ENCODE measurements around the gene CUEDC1. TPM values are rescaled to one million over a fixed set of nuclear protein-coding genes. Genes with fewer than 3 reads are reported as not detected.
"Not testable (repeated sequence)": the region's sequence is repeated elsewhere in the genome, so short reads cannot be mapped to it uniquely, and the experiment has no call there.

Gene CUEDC1
- total RNA-seq, 1 donor from 2014 or later: 10.9 TPM

DNA sequence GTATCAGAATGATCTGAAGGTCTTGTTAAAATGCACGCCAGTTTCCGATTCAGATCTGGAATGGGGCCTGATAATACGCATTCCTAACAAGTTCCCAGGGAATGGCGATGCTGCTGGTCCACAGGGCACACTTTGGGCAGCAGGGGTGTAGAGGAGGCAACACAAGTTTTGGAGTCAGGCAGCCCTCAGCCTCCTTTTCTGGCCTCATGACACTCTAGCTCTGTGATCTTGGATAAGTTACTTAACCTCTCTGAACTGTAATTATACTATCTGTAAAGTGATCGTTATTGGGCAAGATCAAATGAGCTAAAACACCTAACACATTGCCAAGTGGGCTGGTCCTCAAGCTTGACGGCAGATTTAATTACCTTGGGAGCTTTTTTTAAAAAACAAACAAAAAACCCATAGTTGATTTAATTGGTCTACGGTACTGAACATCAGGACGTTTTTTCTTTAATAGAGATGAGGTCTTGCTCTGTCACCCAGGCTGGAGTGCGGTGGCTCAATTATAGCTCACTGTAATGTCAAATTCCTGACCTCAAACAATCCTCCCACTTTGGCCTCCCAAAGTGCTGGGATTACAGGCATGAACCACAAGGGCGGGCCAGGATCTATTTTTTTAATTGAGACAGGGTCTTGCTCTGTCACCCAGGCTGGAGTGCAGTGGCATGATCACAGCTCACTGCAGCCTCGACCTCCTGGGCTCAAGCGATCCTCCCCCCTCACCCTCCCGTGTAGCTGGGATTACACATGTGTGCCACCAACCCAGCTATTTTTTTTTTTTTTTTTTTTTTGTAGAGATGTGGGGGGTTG, 95.4 kb downstream of the CUEDC1 start:
- DNase-seq: no peak

GRCh38 chr17:57858838-57859237, 96.4 kb downstream of the CUEDC1 start:
- no peak for DNase-seq

- no peak for DNase-seq
These were observed 98.2 kb downstream of the CUEDC1 start for GRCh38 chr17:57856792-57857620.

GRCh38 chr17:57855391-57856035, 99.7 kb downstream of the CUEDC1 start:
- DNase-seq: no peak

- no peak for DNase-seq
These were observed 101.5 kb downstream of the CUEDC1 start for GRCh38 chr17:57853695-57854094.

DNA sequence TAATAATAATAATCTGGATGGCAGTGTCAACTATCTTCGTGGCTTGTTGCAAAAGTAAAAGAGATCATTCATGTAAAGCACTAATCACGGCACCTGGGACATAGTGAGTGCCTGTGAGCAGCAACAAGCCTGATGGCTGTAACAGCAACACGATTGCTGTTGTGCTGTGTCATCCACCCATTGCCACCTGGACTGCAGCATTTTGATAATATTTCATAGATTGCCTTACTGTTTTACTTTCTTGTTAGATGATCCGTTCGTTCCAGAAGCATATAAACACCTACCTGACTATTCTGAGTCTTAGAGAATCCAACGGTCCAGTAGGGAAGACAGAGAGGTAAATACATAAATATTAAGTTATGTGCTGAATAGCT, 102.3 kb downstream of the CUEDC1 start:
- DNase-seq: no peak

GRCh38 chr17:57852092-57852954, 102.9 kb downstream of the CUEDC1 start:
- no peak for DNase-seq

DNA sequence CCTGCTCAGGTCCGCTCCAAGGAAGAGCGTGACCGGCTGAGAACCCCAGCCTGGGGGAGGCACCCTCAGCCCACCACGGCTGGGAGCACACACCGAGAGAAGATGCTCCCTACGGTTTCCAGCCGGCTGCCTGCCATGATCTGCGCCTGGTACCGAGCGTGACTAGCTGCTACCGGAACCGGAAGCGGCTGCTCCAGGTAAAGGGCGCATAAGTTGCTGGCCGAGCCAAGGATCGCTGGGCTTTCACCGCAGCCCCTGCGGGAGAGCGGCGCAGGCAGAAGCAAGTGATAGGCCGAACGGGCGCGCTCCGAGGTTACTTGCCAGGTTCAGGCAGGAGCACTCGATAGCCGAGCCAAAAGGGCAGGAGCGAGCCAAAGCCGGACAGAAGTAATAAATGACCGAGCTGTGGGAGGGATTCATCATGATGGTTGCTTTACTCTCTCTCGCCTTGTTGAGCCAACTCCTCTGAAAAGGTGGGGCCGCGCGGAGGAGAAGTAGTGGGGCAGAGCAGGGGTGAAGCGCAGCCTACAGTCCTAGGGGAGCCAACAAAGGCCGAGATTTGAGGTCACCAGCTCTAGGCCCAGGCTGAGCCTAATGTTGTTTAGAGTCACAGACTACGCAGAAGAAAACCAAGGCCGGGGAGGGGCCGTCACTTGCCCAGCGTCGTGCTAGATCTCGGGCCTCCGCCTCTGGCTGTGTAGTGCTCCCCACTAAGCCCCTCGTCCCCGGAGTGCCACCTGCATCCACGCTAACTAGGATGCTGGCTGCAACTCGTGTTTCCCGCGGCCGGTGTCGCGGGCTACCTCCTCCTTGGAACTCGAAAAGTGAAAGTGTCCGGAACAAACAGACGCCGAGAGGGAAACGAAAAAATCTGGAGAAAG, 105.1 kb downstream of the CUEDC1 start, which contains the start of gene MRPS23:
TSS of gene MRPS23 (minus strand) at position 171 of the 881 bp plus-strand sequence. CDS start at position 137, 34 bp downstream.
- DNase-seq: peak; percentile 99

DNA sequence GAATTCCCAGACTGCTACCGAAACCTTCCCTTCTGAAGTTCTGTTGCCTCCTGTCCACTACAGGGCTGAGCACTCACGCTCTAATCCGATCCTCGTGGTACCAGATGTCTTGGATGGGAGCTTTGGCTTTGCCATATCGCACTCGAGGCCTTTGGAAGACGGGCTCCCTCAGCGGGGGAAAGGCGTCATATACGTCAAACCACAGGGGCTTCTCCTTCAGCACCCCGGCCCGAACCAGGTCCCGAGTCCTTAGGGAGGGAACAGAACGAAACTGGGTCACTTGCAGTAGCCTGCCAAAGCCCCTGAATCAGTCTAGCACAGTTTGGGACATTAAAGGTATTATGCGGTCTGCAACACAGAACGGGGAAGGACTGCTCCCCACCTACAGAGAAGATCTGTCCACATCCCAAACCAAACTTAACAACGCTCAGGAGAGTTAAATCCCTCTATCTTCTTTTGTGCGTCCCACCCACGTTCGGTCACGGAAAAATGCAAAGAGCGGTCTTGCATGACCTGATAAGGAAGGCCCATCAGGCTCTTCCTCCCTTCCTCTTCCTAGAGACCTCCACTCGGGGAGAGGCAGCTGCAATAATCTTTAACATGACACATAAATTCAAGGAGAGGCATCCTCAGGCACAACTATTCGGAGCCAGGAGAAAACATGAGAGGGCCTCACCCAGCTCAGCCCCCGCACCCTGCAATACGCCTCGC, 105.9 kb downstream of the CUEDC1 start:
- DNase-seq: no peak

- DNase-seq: not testable (repeated sequence)
These were observed 108.9 kb downstream of the CUEDC1 start for GRCh38 chr17:57846056-57846945.

DNA sequence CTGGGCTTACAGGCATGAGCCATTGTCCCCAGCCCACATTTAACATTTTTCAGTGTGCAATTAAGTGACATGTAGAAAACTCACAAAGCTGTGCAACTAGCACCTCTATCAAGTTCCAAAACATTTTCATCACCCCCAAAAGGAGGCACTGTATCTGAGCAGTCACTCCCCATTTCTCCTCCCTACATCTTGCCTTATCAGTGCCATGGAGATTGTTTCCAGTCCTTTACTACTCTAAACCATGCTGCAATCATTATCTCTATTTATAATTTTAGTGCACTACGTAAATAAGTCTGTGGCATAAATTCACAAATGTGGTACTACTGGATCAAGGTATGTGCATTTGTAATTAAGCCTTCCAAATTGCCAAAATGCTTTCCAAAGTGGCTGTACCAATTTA, 112.9 kb downstream of the CUEDC1 start:
- no peak for DNase-seq

DNA sequence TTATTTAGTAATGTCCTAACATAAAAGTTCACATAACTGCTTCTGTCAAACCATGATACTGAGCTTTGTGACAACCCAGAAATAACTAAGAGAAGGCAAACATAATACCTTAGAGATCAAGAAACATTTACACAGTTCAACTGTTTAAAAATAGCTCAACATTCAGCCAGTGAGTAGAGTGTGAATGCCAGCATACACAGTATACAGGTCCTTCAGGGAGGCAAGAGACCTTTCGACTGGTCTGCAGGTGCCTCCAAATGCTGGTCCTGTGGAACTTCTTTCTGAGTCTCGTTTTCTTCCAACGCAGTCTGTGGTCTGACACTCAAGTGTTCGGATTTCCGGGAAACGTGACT, 115.7 kb downstream of the CUEDC1 start:
- DNase-seq: no peak

GRCh38 chr17:57838857-57839570, 116.2 kb downstream of the CUEDC1 start:
- DNase-seq: no peak

GRCh38 chr17:57838453-57838852, 116.8 kb downstream of the CUEDC1 start:
- no peak for DNase-seq

DNA sequence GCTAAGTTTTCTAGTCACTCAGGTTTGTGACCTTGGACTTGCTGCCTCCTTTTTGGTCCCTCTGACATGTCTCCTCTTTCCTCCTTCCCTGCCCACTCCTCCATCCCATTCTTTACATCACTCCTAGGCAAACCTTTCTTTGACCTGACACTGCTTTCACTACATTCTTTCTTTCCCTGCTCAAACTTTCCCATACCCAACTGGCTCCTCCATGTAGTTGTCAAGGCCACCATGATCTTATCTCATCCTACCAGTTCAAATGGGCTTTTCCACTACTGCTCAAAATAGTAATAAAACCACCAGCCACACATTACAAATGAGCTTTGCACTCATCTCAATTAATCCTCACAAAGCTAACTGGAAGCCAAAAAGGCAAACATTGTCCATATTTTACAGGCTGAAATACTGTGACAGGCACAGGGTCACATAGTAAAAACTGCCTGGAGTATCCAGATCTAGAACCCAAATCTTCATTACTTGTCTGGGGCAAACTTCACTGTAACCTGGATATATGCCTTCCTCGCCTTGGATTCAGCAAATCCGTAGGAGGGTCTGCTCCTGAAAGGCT, 119.8 kb downstream of the CUEDC1 start:
- no peak for DNase-seq

DNA sequence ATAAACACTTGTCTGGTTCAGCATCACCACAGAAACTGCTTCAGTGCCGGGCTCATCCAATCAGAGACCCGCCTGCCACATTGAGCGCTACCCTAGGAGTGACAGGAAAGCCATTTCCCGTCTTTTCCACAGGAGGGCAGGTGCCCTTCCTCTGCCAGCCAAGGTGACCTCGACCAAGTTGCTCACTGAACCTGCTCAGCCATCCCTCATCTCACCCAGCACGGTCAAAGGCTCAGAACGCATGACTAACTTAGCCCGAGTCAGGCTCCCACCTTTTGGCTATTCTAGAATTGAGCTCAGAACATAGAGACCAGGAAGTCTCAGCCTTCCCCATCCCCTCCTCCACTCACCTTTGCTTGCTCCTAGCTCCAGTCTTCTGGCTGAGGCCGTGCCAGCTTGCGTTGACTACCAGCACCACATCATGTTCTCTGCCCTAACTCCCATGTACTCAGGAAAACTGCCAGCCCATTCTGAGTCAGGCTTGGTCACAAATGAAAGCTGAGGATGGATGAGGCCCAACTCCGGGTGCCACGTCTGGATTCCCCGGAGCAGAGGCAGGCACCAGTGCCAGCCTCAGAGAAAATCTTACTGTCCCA, 121.0 kb downstream of the CUEDC1 start:
- peak; percentile 72 for DNase-seq

- DNase-seq: peak; percentile 62
These were observed 121.9 kb downstream of the CUEDC1 start for GRCh38 chr17:57833179-57833939.

Data from occipital lobe (tissue), 2 donors.